PC-9 (cell line): ENCODE measurements around the gene KIF26B. TPM values are rescaled to one million over a fixed set of nuclear protein-coding genes. Genes with fewer than 3 reads are reported as not detected.

Experiments
- BruUV-seq: library from RNA; stranded (reverse); fragments of 400-500 nt; replicated peaks from 2 replicates; lab custom pipeline; 2021; lab: Mats Ljungman, UMichigan
- CTCF ChIA-PET: fragments of 300-600 bp; sonication (Branson Sonifier 250); formaldehyde crosslinking; loops from one replicate; lab custom pipeline; 2022; ENCODE audit warnings: antibody characterized with exemption; lab: Charles Lee
- POLR2A ChIA-PET: fragments of 300-600 bp; sonication (Branson Sonifier 250); formaldehyde crosslinking; loops from one replicate; lab custom pipeline; 2022; ENCODE audit warnings: antibody characterized with exemption; ENCODE audit not compliant: unreplicated experiment; lab: Charles Lee
- DNase-seq, 2 experiments: peaks; one replicate each; pipeline versions ENCODE4 v3.0.0 to v3.0.0-alpha.2; 2015 to 2022; ENCODE audit warnings: mixed read lengths in 1 of 2
- H2AFZ ChIP-seq: fragments of 200-600 bp; sonication (generic); 2 replicates; pipeline ENCODE4 v1.8.1; 2017; ENCODE audit warnings: antibody characterized with exemption
- H3F3A ChIP-seq: fragments of 200-600 bp; sonication (generic); 2 replicates; pipeline ENCODE4 v1.8.1; 2017; ENCODE audit warnings: antibody characterized with exemption, mild to moderate bottlenecking, low read depth; ENCODE audit not compliant: insufficient read depth
- H3K27ac ChIP-seq: fragments of 200-600 bp; sonication (generic); 2 replicates; pipeline ENCODE4 v1.6.1; 2016; ENCODE audit warnings: mixed run types
- H3K27me3 ChIP-seq: fragments of 200-600 bp; sonication (generic); 2 replicates; pipeline ENCODE4 v1.6.1; 2016; ENCODE audit warnings: low read depth, mixed run types; ENCODE audit not compliant: insufficient read depth
- H3K36me3 ChIP-seq: fragments of 200-600 bp; sonication (generic); 2 replicates; pipeline ENCODE4 v1.6.1; 2016; ENCODE audit warnings: low read depth, mixed run types
- H3K4me1 ChIP-seq: fragments of 200-600 bp; sonication (generic); replicated peaks from 2 replicates; pipeline ENCODE4 v1.6.1; 2016; ENCODE audit warnings: mixed run types; ENCODE audit not compliant: insufficient read depth
- H3K4me2 ChIP-seq: fragments of 200-600 bp; sonication (generic); 2 replicates; pipeline ENCODE4 v1.6.1; 2017; ENCODE audit warnings: mixed run types
- H3K4me3 ChIP-seq: fragments of 200-600 bp; sonication (generic); 2 replicates; pipeline ENCODE4 v1.6.1; 2016; ENCODE audit warnings: mixed run types
- H3K79me2 ChIP-seq: fragments of 200-600 bp; sonication (generic); 2 replicates; pipeline ENCODE4 v1.6.1; 2017; ENCODE audit warnings: low read depth, mixed run types
- H3K9me2 ChIP-seq: fragments of 200-600 bp; sonication (generic); 2 replicates; pipeline ENCODE4 v1.8.1; 2017; ENCODE audit warnings: mild to moderate bottlenecking; ENCODE audit not compliant: insufficient read depth
- H3K9me3 ChIP-seq: fragments of 200-600 bp; sonication (generic); 2 replicates; pipeline ENCODE4 v1.8.1; 2016; ENCODE audit warnings: low read depth; ENCODE audit not compliant: insufficient read depth
- H4K20me1 ChIP-seq: fragments of 200-600 bp; sonication (generic); 2 replicates; pipeline ENCODE4 v1.8.1; 2017; ENCODE audit not compliant: insufficient read depth
- CTCF ChIP-seq: fragments of 200-600 bp; sonication (generic); conservative IDR thresholded peaks from 2 replicates; pipeline ENCODE4 v1.6.1; 2017; ENCODE audit warnings: mixed run types, antibody characterized with exemption, mild to moderate bottlenecking, moderate library complexity
- EZH2 ChIP-seq: fragments of 200-600 bp; sonication (generic); IDR thresholded peaks from 2 replicates; pipeline ENCODE4 v1.8.0; 2017; ENCODE audit warnings: antibody characterized with exemption, low read depth
- intact Hi-C: fragments of 100-400 bp; cut with micrococcal nuclease; formaldehyde crosslinking; loops from one replicate; pipeline ENCODE4 v1.10.0; 2022; ENCODE audit not compliant: unreplicated experiment
- total RNA-seq: library from RNA; stranded (reverse); gene quantifications from 2 replicates; pipeline ENCODE4 v1.2.3, GENCODE V29; 2021

The KIF26B gene
- total RNA-seq, 1 experiment from 2014 or later = 0.11 TPM

- ChIA-PET CTCF (interaction anchor here (0.5 kb wide), 1 partner anchor 566 kb away, joined by 5 read pairs; no protein-coding TSS in a partner anchor), POLR2A (interaction anchor here (0.6 kb wide), 2 partner anchors 144 to 239 kb away, joined by 3 to 7 read pairs; no protein-coding TSS in a partner anchor)
- H3K9me2 ChIP-seq = no peaks in the 10 kb centered on the region
- no peaks in the 10 kb centered on the region for H4K20me1 ChIP-seq
- no peak overlapping the region for H3K4me2 ChIP-seq
- H3F3A ChIP-seq = no peaks in the 10 kb centered on the region
- H3K27me3 ChIP-seq = peaks cover 29% of the 10 kb centered on the region
- no peak overlapping the region for H3K27ac ChIP-seq
- BruUV-seq = no TSS peak
- no peaks in the 10 kb centered on the region for H3K9me3 ChIP-seq
- H3K36me3 ChIP-seq = no peaks in the 10 kb centered on the region
- no peaks in the 10 kb centered on the region for H3K4me1 ChIP-seq
- intact Hi-C loops = no loop called here
- DNase-seq = peak in 1 of 2 experiments; percentile 22
- TF ChIP-seq EZH2 (no peak), CTCF (no peak)
- H3K4me3 ChIP-seq = no peak overlapping the region
- no peaks in the 10 kb centered on the region for H3K79me2 ChIP-seq
- H2AFZ ChIP-seq = no peak overlapping the region
Measured at GRCh38 chr1:245715291-245715701, 560.5 kb downstream of the KIF26B start.

GRCh38 chr1:245715970-245716369, 561.2 kb downstream of the KIF26B start:
- Histone ChIP-seq H4K20me1 (no peaks in the 10 kb centered on the region), H3K9me3 (no peaks in the 10 kb centered on the region), H3K4me1 (no peaks in the 10 kb centered on the region), H3K9me2 (no peaks in the 10 kb centered on the region), H3K27me3 (peaks cover 23% of the 10 kb centered on the region; the same call in 1 of the 2 replicates), H3K4me3 (no peak overlapping the region), H3K79me2 (no peaks in the 10 kb centered on the region), H3K27ac (no peak overlapping the region), H2AFZ (no peak overlapping the region), H3K4me2 (no peak overlapping the region), H3F3A (no peaks in the 10 kb centered on the region), H3K36me3 (no peaks in the 10 kb centered on the region)
- POLR2A ChIA-PET = interaction anchor here (0.6 kb wide), 1 partner anchor 143 kb away, joined by 3 read pairs; no protein-coding TSS in a partner anchor
- TF ChIP-seq EZH2 (no peak), CTCF (no peak)
- BruUV-seq = no TSS peak
- peak in 1 of 2 experiments; percentile 51 for DNase-seq
- CTCF ChIA-PET = no interaction called here
- intact Hi-C loops = no loop called here

DNA sequence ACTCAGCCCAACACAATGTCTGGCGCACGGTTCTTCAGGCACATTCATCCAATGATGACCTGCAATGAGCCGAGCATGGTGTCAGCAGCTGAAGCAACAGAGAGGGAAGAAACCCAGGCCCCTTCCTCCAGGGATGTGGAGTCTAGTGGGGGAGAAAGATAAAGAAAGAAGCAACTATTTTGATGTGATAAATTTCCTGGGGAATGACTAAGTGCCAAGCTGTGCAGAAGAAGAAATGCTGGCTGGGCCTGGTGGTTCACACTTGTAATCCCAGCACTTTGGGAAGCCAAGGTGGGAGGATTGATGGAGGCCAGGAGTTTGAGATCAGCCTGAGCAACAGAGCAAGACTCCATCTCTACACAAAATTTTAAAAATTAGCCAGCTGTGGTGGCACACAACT, 561.8 kb downstream of the KIF26B start:
- TF ChIP-seq CTCF (no peak), EZH2 (no peak)
- Histone ChIP-seq H3K36me3 (no peaks in the 10 kb centered on the region), H3K4me1 (no peaks in the 10 kb centered on the region), H3K4me3 (no peak overlapping the region), H2AFZ (no peak overlapping the region), H3K79me2 (no peaks in the 10 kb centered on the region), H4K20me1 (no peaks in the 10 kb centered on the region), H3K9me2 (no peaks in the 10 kb centered on the region), H3F3A (no peaks in the 10 kb centered on the region), H3K9me3 (no peaks in the 10 kb centered on the region), H3K27me3 (peaks cover 19% of the 10 kb centered on the region; the same call in 1 of the 2 replicates), H3K4me2 (no peak overlapping the region), H3K27ac (no peak overlapping the region)
- no TSS peak for BruUV-seq
- ChIA-PET POLR2A (no interaction called here), CTCF (no interaction called here)
- intact Hi-C loops = no loop called here
- no peak for DNase-seq
